Immature natural killer cell (primary cell): ENCODE results near the gene A1CF. TPM values are rescaled to one million over a fixed set of nuclear protein-coding genes. Genes with fewer than 3 reads are reported as not detected.
"Not testable (repeated sequence)": the region's sequence is repeated elsewhere in the genome, so short reads cannot be mapped to it uniquely, and the experiment has no call there.

Source experiments
- DNase-seq, 3 donors: peaks; one replicate each; pipeline ENCODE4 v3.0.0; 2022; ENCODE audit warnings: mixed read lengths in 1 of 3
- H3K27ac Mint-ChIP-seq, 6 donors: one replicate each; pipeline ENCODE4 v1.8.0; 2020; ENCODE audit warnings: mixed read lengths in 6 of 6, mild to moderate bottlenecking in 5 of 6, inconsistent platforms in 4 of 6, moderate library complexity in 3 of 6
- H3K27me3 Mint-ChIP-seq, 3 donors: one replicate each; pipeline ENCODE4 v1.8.0; 2020 to 2021; ENCODE audit warnings: low read depth in 3 of 3, mild to moderate bottlenecking in 3 of 3, mixed read lengths in 3 of 3, moderate library complexity in 3 of 3, inconsistent platforms in 1 of 3
- H3K36me3 Mint-ChIP-seq, 3 donors: one replicate each; pipeline ENCODE4 v1.8.0; 2020; ENCODE audit warnings: mixed read lengths in 3 of 3, inconsistent platforms in 2 of 3, mild to moderate bottlenecking in 2 of 3
- H3K4me1 Mint-ChIP-seq, 2 donors: one replicate each; pipeline ENCODE4 v1.8.0; 2020; ENCODE audit warnings: inconsistent platforms in 2 of 2, mild to moderate bottlenecking in 2 of 2, mixed read lengths in 2 of 2, moderate library complexity in 1 of 2
- H3K4me3 Mint-ChIP-seq, 5 donors: one replicate each; pipeline ENCODE4 v1.8.0; 2020; ENCODE audit warnings: mild to moderate bottlenecking in 5 of 5, mixed read lengths in 5 of 5, inconsistent platforms in 3 of 5, moderate library complexity in 3 of 5
- H3K9me3 Mint-ChIP-seq, 6 donors: one replicate each; pipeline ENCODE4 v1.8.0; 2020; ENCODE audit warnings: mild to moderate bottlenecking in 6 of 6, mixed read lengths in 6 of 6, inconsistent platforms in 4 of 6, moderate library complexity in 3 of 6
- polyA plus RNA-seq, 3 donors: library from polyadenylated mRNA; unstranded; fragments of 300-500 nt; fragmentation: Illumina TruSeq; gene quantifications; one replicate each; pipeline ENCODE4 v1.2.3, GENCODE V29; 2021

Gene A1CF
- polyA plus RNA-seq, 3 donors from 2014 or later, result not detected

- DNase-seq, result no peak
- H3K4me1 Mint-ChIP-seq, result no peaks in the 10 kb centered on the region
- no peak overlapping the region for H3K27ac Mint-ChIP-seq
- H3K27me3 Mint-ChIP-seq, result peaks cover 4 to 10% (median 6%) of the 10 kb centered on the region in 3 donors
- H3K9me3 Mint-ChIP-seq, result no peaks in the 10 kb centered on the region
- no peaks in the 10 kb centered on the region for H3K36me3 Mint-ChIP-seq
- H3K4me3 Mint-ChIP-seq, result no peak overlapping the region
Measured at GRCh38 chr10:50894312-50894711, 8.9 kb upstream of the A1CF start.

- H3K4me3 Mint-ChIP-seq, result no peak overlapping the region
- no peaks in the 10 kb centered on the region for H3K36me3 Mint-ChIP-seq
- DNase-seq, result no peak
- H3K27me3 Mint-ChIP-seq, result peaks cover 4 to 9% (median 4%) of the 10 kb centered on the region in 3 donors
- no peak overlapping the region for H3K27ac Mint-ChIP-seq
- H3K9me3 Mint-ChIP-seq, result no peaks in the 10 kb centered on the region
- no peaks in the 10 kb centered on the region for H3K4me1 Mint-ChIP-seq
Measured at GRCh38 chr10:50892467-50892866, 7.0 kb upstream of the A1CF start.

- Mint-ChIP-seq H3K27ac (no peak overlapping the region), H3K4me1 (no peaks in the 10 kb centered on the region), H3K9me3 (no peaks in the 10 kb centered on the region), H3K4me3 (no peak overlapping the region), H3K27me3 (peaks cover 0 to 11% (median 11%) of the 10 kb centered on the region in 3 donors), H3K36me3 (no peaks in the 10 kb centered on the region)
- DNase-seq, result no peak
Measured at GRCh38 chr10:50884302-50884701, 1.1 kb downstream of the A1CF start.

- H3K4me3 Mint-ChIP-seq, result no peak overlapping the region
- peaks cover 0 to 11% (median 9%) of the 10 kb centered on the region in 3 donors for H3K27me3 Mint-ChIP-seq
- DNase-seq, result no peak
- no peaks in the 10 kb centered on the region for H3K9me3 Mint-ChIP-seq
- no peaks in the 10 kb centered on the region for H3K4me1 Mint-ChIP-seq
- no peak overlapping the region for H3K27ac Mint-ChIP-seq
- H3K36me3 Mint-ChIP-seq, result no peaks in the 10 kb centered on the region
Measured at GRCh38 chr10:50883629-50884028, 1.8 kb downstream of the A1CF start.

GRCh38 chr10:50882540-50882983, 2.9 kb downstream of the A1CF start:
- Mint-ChIP-seq H3K36me3 (no peaks in the 10 kb centered on the region), H3K4me3 (no peak overlapping the region), H3K27me3 (peaks cover 0 to 11% (median 9%) of the 10 kb centered on the region in 3 donors), H3K27ac (no peak overlapping the region), H3K9me3 (no peaks in the 10 kb centered on the region), H3K4me1 (no peaks in the 10 kb centered on the region)
- DNase-seq, result no peak

- DNase-seq, H3K9me3 Mint-ChIP-seq, H3K4me3 Mint-ChIP-seq, H3K36me3 Mint-ChIP-seq, H3K27me3 Mint-ChIP-seq, H3K27ac Mint-ChIP-seq, H3K4me1 Mint-ChIP-seq: not testable (repeated sequence)
Measured at GRCh38 chr10:50881046-50881445, 4.4 kb downstream of the A1CF start.

- peaks cover 0 to under 1% (median 0%) of the 10 kb centered on the region in 6 donors for H3K9me3 Mint-ChIP-seq
- no peak overlapping the region for H3K4me3 Mint-ChIP-seq
- no peaks in the 10 kb centered on the region for H3K36me3 Mint-ChIP-seq
- peaks cover 0 to 7% (median 3%) of the 10 kb centered on the region in 3 donors for H3K27me3 Mint-ChIP-seq
- H3K27ac Mint-ChIP-seq, result no peak overlapping the region
- no peak for DNase-seq
- H3K4me1 Mint-ChIP-seq, result no peaks in the 10 kb centered on the region
Measured at GRCh38 chr10:50876429-50876828, 9.0 kb downstream of the A1CF start.

GRCh38 chr10:50874723-50875122, 10.7 kb downstream of the A1CF start:
- no peak overlapping the region for H3K4me3 Mint-ChIP-seq
- H3K4me1 Mint-ChIP-seq, result no peaks in the 10 kb centered on the region
- H3K36me3 Mint-ChIP-seq, result no peaks in the 10 kb centered on the region
- H3K9me3 Mint-ChIP-seq, result peaks cover 0 to 2% (median 0%) of the 10 kb centered on the region in 6 donors
- peaks cover 2 to 6% (median 3%) of the 10 kb centered on the region in 3 donors for H3K27me3 Mint-ChIP-seq
- DNase-seq, result no peak
- H3K27ac Mint-ChIP-seq, result no peak overlapping the region

GRCh38 chr10:50866317-50866716, 19.1 kb downstream of the A1CF start:
- Mint-ChIP-seq H3K27ac (no peak overlapping the region), H3K36me3 (no peaks in the 10 kb centered on the region), H3K9me3 (peaks cover 0 to 4% (median 0%) of the 10 kb centered on the region in 6 donors), H3K27me3 (peaks cover 3 to 4% (median 4%) of the 10 kb centered on the region in 3 donors), H3K4me3 (no peak overlapping the region), H3K4me1 (no peaks in the 10 kb centered on the region)
- DNase-seq, result no peak

- no peak overlapping the region for H3K27ac Mint-ChIP-seq
- H3K9me3 Mint-ChIP-seq, result peaks cover 0 to 4% (median 0%) of the 10 kb centered on the region in 6 donors
- no peak overlapping the region for H3K4me3 Mint-ChIP-seq
- DNase-seq, result no peak
- H3K27me3 Mint-ChIP-seq, result peaks cover 0 to 1% (median 0%) of the 10 kb centered on the region in 3 donors
- no peaks in the 10 kb centered on the region for H3K36me3 Mint-ChIP-seq
- H3K4me1 Mint-ChIP-seq, result no peaks in the 10 kb centered on the region
Measured at GRCh38 chr10:50862719-50863118, 22.7 kb downstream of the A1CF start.

GRCh38 chr10:50861370-50861769, 24.1 kb downstream of the A1CF start:
- Mint-ChIP-seq H3K4me1 (no peaks in the 10 kb centered on the region), H3K27me3 (no peaks in the 10 kb centered on the region), H3K4me3 (no peak overlapping the region), H3K9me3 (peaks cover 0 to under 1% (median 0%) of the 10 kb centered on the region in 6 donors), H3K27ac (no peak overlapping the region), H3K36me3 (no peaks in the 10 kb centered on the region)
- no peak for DNase-seq

- no peaks in the 10 kb centered on the region for H3K36me3 Mint-ChIP-seq
- H3K4me1 Mint-ChIP-seq, result no peaks in the 10 kb centered on the region
- peaks cover 0 to 2% (median 0%) of the 10 kb centered on the region in 6 donors for H3K9me3 Mint-ChIP-seq
- DNase-seq, result no peak
- peaks cover 0 to 2% (median 0%) of the 10 kb centered on the region in 3 donors for H3K27me3 Mint-ChIP-seq
- H3K27ac Mint-ChIP-seq, result no peak overlapping the region
- H3K4me3 Mint-ChIP-seq, result no peak overlapping the region
Measured at GRCh38 chr10:50857579-50857978, 27.8 kb downstream of the A1CF start.

GRCh38 chr10:50855461-50855860, 30.0 kb downstream of the A1CF start:
- Mint-ChIP-seq H3K27me3 (peaks cover 0 to 2% (median 2%) of the 10 kb centered on the region in 3 donors), H3K4me1 (no peaks in the 10 kb centered on the region), H3K9me3 (peaks cover 0 to 2% (median 0%) of the 10 kb centered on the region in 6 donors), H3K4me3 (no peak overlapping the region), H3K27ac (no peak overlapping the region), H3K36me3 (no peaks in the 10 kb centered on the region)
- no peak for DNase-seq

GRCh38 chr10:50855015-50855414, 30.4 kb downstream of the A1CF start:
- H3K27me3 Mint-ChIP-seq, result peaks cover 0 to 2% (median 2%) of the 10 kb centered on the region in 3 donors
- DNase-seq, result no peak
- no peak overlapping the region for H3K27ac Mint-ChIP-seq
- no peaks in the 10 kb centered on the region for H3K4me1 Mint-ChIP-seq
- H3K36me3 Mint-ChIP-seq, result no peaks in the 10 kb centered on the region
- no peak overlapping the region for H3K4me3 Mint-ChIP-seq
- peaks cover 0 to 2% (median 0%) of the 10 kb centered on the region in 6 donors for H3K9me3 Mint-ChIP-seq

- Mint-ChIP-seq H3K9me3 (peaks cover 0 to 2% (median 0%) of the 10 kb centered on the region in 6 donors), H3K4me1 (no peaks in the 10 kb centered on the region), H3K4me3 (no peak overlapping the region), H3K27me3 (peaks cover 2% of the 10 kb centered on the region in 3 donors), H3K36me3 (no peaks in the 10 kb centered on the region), H3K27ac (no peak overlapping the region)
- DNase-seq, result no peak
Measured at GRCh38 chr10:50853557-50853956, 31.9 kb downstream of the A1CF start.
